ENCODE results near the gene SDK2.

The SDK2 gene

DNA sequence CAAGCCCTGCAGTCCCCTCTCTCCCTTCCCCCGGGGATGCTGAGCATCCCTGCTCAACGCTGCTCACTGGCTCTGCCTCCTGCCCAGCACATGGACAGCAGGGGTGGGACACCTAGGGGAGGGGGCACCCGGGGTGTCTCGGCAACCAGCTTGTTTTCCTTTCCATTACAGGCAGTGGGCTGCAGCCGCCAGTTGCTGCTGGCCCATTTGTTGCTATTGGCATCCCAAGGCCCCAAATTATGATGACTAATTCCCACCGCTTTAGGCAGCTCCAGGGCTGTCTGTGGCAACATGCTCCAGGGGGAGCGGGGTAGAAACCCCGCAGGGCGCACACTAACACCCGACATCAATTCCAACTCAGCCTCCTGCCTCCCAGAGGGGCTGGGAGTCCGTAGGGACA, 4.9 kb downstream of the SDK2 start:
- no peak overlapping the region for H3K4me3 ChIP-seq (ENCODE audit: low read depth, low read length)
- TF ChIP-seq, protein P1, sequence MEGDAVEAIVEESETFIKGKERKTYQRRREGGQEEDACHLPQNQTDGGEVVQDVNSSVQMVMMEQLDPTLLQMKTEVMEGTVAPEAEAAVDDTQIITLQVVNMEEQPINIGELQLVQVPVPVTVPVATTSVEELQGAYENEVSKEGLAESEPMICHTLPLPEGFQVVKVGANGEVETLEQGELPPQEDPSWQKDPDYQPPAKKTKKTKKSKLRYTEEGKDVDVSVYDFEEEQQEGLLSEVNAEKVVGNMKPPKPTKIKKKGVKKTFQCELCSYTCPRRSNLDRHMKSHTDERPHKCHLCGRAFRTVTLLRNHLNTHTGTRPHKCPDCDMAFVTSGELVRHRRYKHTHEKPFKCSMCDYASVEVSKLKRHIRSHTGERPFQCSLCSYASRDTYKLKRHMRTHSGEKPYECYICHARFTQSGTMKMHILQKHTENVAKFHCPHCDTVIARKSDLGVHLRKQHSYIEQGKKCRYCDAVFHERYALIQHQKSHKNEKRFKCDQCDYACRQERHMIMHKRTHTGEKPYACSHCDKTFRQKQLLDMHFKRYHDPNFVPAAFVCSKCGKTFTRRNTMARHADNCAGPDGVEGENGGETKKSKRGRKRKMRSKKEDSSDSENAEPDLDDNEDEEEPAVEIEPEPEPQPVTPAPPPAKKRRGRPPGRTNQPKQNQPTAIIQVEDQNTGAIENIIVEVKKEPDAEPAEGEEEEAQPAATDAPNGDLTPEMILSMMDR (IDR thresholded peaks at IDR 0.05; ENCODE audit: low read depth, low read length) = no peak
- in situ Hi-C loops (cut with HindIII; ENCODE audit: low sequenced_read_pairs) = no loop called here
- DNase-seq (ENCODE audit: low read depth, low spot score) = peak; percentile 43

DNA sequence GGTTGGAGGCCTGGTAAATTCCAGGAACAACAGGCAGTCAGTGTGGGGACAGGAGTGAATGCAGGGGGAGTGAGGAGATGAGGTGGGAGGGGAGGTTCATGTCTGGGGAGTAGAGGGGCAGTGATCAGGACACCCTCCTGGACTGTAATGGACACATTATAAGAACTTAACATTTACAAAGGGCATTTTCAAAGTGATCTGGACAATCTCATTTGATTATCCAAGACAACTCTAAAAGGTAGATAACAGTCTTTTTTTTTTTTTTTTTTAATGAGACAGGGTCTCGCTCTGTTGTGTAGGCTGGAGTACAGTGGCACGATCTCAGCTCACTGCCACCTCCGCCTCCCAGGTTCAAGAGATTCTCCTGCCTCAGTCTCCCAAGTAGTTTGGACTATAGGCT, 5.7 kb downstream of the SDK2 start:
- H3K4me3 ChIP-seq (ENCODE audit: low read depth, low read length) = no peak overlapping the region
- DNase-seq (ENCODE audit: low read depth, low spot score) = no peak
- in situ Hi-C loops (cut with HindIII; ENCODE audit: low sequenced_read_pairs) = no loop called here
- TF ChIP-seq, protein P1 (IDR thresholded peaks at IDR 0.05; ENCODE audit: low read depth, low read length) = no peak

DNA sequence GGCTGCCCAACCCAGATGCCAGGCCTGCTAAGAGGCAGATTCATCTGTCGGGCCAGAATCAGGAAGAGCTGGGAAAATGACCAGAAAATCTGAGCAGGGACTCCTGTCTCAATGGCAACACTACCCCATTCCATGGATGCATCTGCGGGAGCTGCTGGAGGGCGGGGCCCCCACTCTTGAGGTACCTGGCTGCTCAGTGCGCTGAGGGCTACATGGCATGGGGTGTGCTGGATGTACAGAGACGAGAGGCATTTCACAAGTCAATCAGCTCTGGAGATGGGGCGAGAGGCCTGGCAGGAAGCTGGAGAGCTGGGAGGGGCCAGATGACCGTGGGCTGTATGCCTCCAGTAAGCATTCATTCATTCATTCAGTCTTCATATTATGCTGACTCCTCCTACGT, 6.4 kb downstream of the SDK2 start:
- TF ChIP-seq, protein P1 (IDR thresholded peaks at IDR 0.05; ENCODE audit: low read depth, low read length) = no peak
- in situ Hi-C loops (cut with HindIII; ENCODE audit: low sequenced_read_pairs) = no loop called here
- H3K4me3 ChIP-seq (ENCODE audit: low read depth, low read length) = no peak overlapping the region
- DNase-seq (ENCODE audit: low read depth, low spot score) = no peak

DNA sequence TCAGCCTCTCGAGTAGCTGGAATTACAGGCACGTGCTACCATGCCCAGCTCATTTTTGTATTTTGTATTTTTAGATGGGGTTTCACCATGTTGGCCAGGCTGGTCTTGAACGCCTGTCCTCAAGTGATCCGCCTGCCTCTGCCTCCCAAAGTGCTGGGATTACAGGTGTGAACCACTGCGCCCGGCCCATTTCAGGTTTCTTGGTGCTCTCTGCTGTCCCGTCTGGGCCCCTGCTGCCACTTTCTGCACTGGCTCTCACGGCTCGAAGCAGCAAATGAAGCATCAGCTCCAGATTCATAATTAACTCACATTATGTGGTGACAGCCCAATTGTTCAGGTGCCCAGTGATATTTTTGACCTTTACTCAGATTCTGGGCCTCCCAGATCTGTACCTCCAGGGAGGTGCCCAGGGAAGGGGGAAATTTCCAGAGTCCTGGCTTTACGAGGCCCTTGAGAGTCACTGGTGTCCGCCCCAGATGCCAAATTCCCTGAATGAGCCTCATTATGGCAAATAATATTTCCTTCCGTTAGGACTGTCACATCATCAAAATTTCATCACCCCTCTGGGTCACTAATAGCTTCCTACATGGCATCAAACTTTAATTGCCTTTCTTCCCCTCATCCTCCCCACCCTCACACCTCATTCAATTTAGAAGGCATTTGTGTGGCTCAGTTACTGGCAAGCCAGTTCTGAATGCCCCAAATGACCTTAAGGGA, 9.0 kb downstream of the SDK2 start:
- DNase-seq (ENCODE audit: low read depth, low spot score) = no peak
- in situ Hi-C loops (cut with HindIII; ENCODE audit: low sequenced_read_pairs) = no loop called here
- TF ChIP-seq, protein P1 (IDR thresholded peaks at IDR 0.05; ENCODE audit: low read depth, low read length) = no peak
- no peak overlapping the region for H3K4me3 ChIP-seq (ENCODE audit: low read depth, low read length)

DNA sequence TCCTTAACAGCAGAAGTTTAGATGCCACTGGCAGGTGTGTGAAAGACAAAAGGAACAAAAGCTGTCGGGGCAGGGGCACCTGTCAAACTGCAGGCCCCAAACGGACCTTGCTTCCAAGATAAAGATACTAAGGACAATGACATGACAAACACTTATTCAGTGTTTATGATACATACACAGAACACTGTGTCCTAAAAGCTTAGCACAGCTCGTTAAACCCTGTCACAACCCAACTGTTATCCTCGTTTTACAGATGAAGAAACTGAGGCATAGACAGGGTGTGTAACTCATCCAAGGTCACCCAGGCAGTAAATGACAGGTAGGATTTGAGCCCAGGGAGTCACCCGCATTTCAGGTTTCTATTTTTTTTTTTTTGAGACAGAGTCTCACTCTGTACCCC, 9.6 kb downstream of the SDK2 start:
- no peak for DNase-seq (ENCODE audit: low read depth, low spot score)
- in situ Hi-C loops (cut with HindIII; ENCODE audit: low sequenced_read_pairs) = no loop called here
- H3K4me3 ChIP-seq (ENCODE audit: low read depth, low read length) = no peak overlapping the region
- TF ChIP-seq, protein P1 (IDR thresholded peaks at IDR 0.05; ENCODE audit: low read depth, low read length) = no peak

DNA sequence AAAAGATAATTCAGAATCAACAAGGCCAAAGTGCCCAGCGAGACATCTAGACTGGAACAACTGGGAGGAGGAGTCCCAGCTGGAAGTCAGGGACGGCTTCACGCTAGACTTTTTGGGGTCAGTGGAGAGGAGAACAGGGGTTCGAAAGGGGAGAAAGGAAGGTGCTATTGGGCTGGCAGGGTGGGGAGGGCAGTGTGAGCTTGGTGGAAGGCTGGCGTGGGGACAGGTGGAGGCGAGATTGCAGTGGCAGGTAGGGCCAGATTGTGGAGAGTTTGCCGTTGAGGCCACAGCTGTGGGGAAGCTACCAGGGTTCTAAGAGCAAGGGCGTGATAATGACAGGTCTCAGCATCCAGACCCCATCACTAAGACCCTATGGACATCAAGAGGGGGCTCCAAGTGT, 10.5 kb downstream of the SDK2 start:
- no peak overlapping the region for H3K4me3 ChIP-seq (ENCODE audit: low read depth, low read length)
- DNase-seq (ENCODE audit: low read depth, low spot score) = no peak
- in situ Hi-C loops (cut with HindIII; ENCODE audit: low sequenced_read_pairs) = no loop called here
- TF ChIP-seq, protein P1 (IDR thresholded peaks at IDR 0.05; ENCODE audit: low read depth, low read length) = no peak

Measured in astrocyte of the spinal cord (primary cell).